GM23338 (cell line): Measurements from ENCODE around the gene VWA2. TPM values are rescaled to one million over a fixed set of nuclear protein-coding genes. Genes with fewer than 3 reads are reported as not detected.

Source experiments
- ATAC-seq: fragments of 200-7000 bp; cut with Tn5 transposase; 3 replicates; pipeline ENCODE4 v1.9.1; 2020
- DNase-seq: peaks from one replicate; pipeline ENCODE4 v3.0.0-alpha.2; 2015; ENCODE audit warnings: low spot score
- H2AFZ ChIP-seq: fragments of 200-600 bp; sonication (generic); 2 replicates; pipeline ENCODE4 v1.8.0; 2016; ENCODE audit warnings: antibody characterized with exemption, mild to moderate bottlenecking, moderate library complexity
- H3F3A ChIP-seq: fragments of 200-600 bp; sonication (generic); replicated peaks from 2 replicates; pipeline ENCODE4 v1.8.0; 2017; ENCODE audit warnings: antibody characterized with exemption, mixed run types, low read depth
- H3K27ac ChIP-seq: fragments of 200-600 bp; sonication (generic); 2 replicates; pipeline ENCODE4 v1.6.1; 2016; ENCODE audit warnings: low read depth
- H3K27me3 ChIP-seq: fragments of 200-600 bp; sonication (generic); 2 replicates; pipeline ENCODE4 v1.8.0; 2016; ENCODE audit warnings: mild to moderate bottlenecking, mixed run types, moderate library complexity; ENCODE audit not compliant: insufficient read depth
- H3K36me3 ChIP-seq: fragments of 200-600 bp; sonication (generic); 2 replicates; pipeline ENCODE4 v1.8.0; 2016; ENCODE audit warnings: mild to moderate bottlenecking; ENCODE audit not compliant: insufficient read depth
- H3K4me1 ChIP-seq: fragments of 200-600 bp; sonication (generic); 2 replicates; pipeline ENCODE4 v1.8.0; 2016; ENCODE audit warnings: mild to moderate bottlenecking, moderate library complexity; ENCODE audit not compliant: insufficient read depth
- H3K4me2 ChIP-seq: fragments of 200-600 bp; sonication (generic); 2 replicates; pipeline ENCODE4 v1.7.1; 2017; ENCODE audit warnings: mixed run types
- H3K4me3 ChIP-seq: fragments of 200-600 bp; sonication (generic); 2 replicates; pipeline ENCODE4 v1.6.1; 2016; ENCODE audit warnings: mixed run types
- H3K79me2 ChIP-seq: fragments of 200-600 bp; sonication (generic); replicated peaks from 2 replicates; pipeline ENCODE4 v1.8.0; 2017; ENCODE audit warnings: mild to moderate bottlenecking; ENCODE audit not compliant: insufficient read depth
- H3K9me2 ChIP-seq: fragments of 200-600 bp; sonication (generic); 2 replicates; pipeline ENCODE4 v1.8.0; 2017; ENCODE audit not compliant: insufficient read depth
- H4K20me1 ChIP-seq: fragments of 200-600 bp; sonication (generic); replicated peaks from 2 replicates; pipeline ENCODE4 v1.8.0; 2017; ENCODE audit warnings: mild to moderate bottlenecking; ENCODE audit not compliant: insufficient read depth
- H3K27ac Mint-ChIP-seq: 2 replicates; pipeline ENCODE4 v1.8.0; 2020; ENCODE audit warnings: inconsistent platforms, mild to moderate bottlenecking, moderate library complexity, mixed read lengths
- H3K27me3 Mint-ChIP-seq: 3 replicates; pipeline ENCODE4 v1.8.0; 2022; ENCODE audit warnings: low read depth, mild to moderate bottlenecking, moderate library complexity, mixed read lengths, inconsistent platforms; ENCODE audit not compliant: insufficient read depth, poor library complexity
- H3K36me3 Mint-ChIP-seq: 3 replicates; pipeline ENCODE4 v1.8.0; 2021; ENCODE audit warnings: low read depth, mild to moderate bottlenecking, inconsistent platforms, moderate library complexity, mixed read lengths
- H3K4me1 Mint-ChIP-seq: 3 replicates; pipeline ENCODE4 v1.8.0; 2020; ENCODE audit warnings: mild to moderate bottlenecking, inconsistent platforms, mixed read lengths
- H3K4me3 Mint-ChIP-seq: 3 replicates; pipeline ENCODE4 v1.8.0; 2021; ENCODE audit warnings: moderate library complexity, mild to moderate bottlenecking, inconsistent platforms, mixed read lengths
- H3K9me3 Mint-ChIP-seq: 3 replicates; pipeline ENCODE4 v1.8.0; 2020; ENCODE audit warnings: moderate library complexity, mild to moderate bottlenecking, inconsistent platforms, mixed read lengths
- CREB1 ChIP-seq: fragments of 250-450 bp; sonication (Bioruptor Pico); IDR thresholded peaks from 2 replicates; pipeline ENCODE4 v1.5.0; 2020; ENCODE audit warnings: low read depth, mild to moderate bottlenecking, moderate library complexity
- ETS1 ChIP-seq: IDR thresholded peaks from 2 replicates; pipeline ENCODE4 v1.6.1; 2016; ENCODE audit warnings: antibody characterized with exemption
- EZH2 ChIP-seq: fragments of 200-600 bp; sonication (generic); IDR thresholded peaks from one replicate; pipeline ENCODE4 v1.8.0; 2017; ENCODE audit warnings: antibody characterized with exemption, mild to moderate bottlenecking, low read depth; ENCODE audit not compliant: unreplicated experiment
- EZH2phosphoT487 ChIP-seq: fragments of 200-600 bp; sonication (generic); IDR thresholded peaks from one replicate; pipeline ENCODE4 v1.8.1; 2018; ENCODE audit warnings: antibody characterized with exemption; ENCODE audit not compliant: unreplicated experiment
- JUNB ChIP-seq: IDR thresholded peaks from one replicate; pipeline ENCODE4 v1.6.1; 2016; ENCODE audit warnings: antibody characterized with exemption; ENCODE audit not compliant: unreplicated experiment
- NANOG ChIP-seq: IDR thresholded peaks from 2 replicates; pipeline ENCODE4 v1.6.1; 2016; ENCODE audit warnings: antibody characterized with exemption, borderline replicate concordance
- POLR2AphosphoS5 ChIP-seq: IDR thresholded peaks from 2 replicates; pipeline ENCODE4 v1.6.1; 2016; ENCODE audit warnings: antibody characterized with exemption, low read depth
- STAT1 ChIP-seq: IDR thresholded peaks from one replicate; pipeline ENCODE4 v1.6.1; 2016; ENCODE audit warnings: antibody characterized with exemption; ENCODE audit not compliant: unreplicated experiment
- ZNF114 ChIP-seq: fragments of 250-450 bp; sonication (Bioruptor Pico); IDR thresholded peaks from 2 replicates; pipeline ENCODE4 v1.5.0; 2020; ENCODE audit warnings: mild to moderate bottlenecking, moderate library complexity
- ZNF331 ChIP-seq: fragments of 250-450 bp; sonication (Bioruptor Pico); IDR thresholded peaks from 2 replicates; pipeline ENCODE4 v1.5.0; 2020; ENCODE audit warnings: low read depth, mild to moderate bottlenecking, moderate library complexity
- ZNF462 ChIP-seq: fragments of 250-450 bp; sonication (Bioruptor Pico); IDR thresholded peaks from 2 replicates; pipeline ENCODE4 v1.5.0; 2020; ENCODE audit warnings: mild to moderate bottlenecking, moderate library complexity
- polyA plus RNA-seq: library from polyadenylated mRNA; unstranded; fragments of >200 nt; fragmentation: Nextera tagmentation; extraction: Ambion mirVana; gene quantifications from 2 replicates; pipeline ENCODE4 v1.2.1, GENCODE V29; 2016
- total RNA-seq: library from RNA; depleted of rRNA; stranded (reverse); fragments of >200 nt; shearing (Covaris generic); gene quantifications from 2 replicates; pipeline ENCODE4 v1.2.3, GENCODE V29; 2014
- TF ChIP-seq, protein P1 (sequence below), 2 experiments: fragments of 200-600 bp in 1 of 2; sonication (generic) in 1 of 2; conservative IDR thresholded peaks; 2 replicates each; pipeline versions ENCODE4 v1.5.1 to v1.6.1; 2016 to 2017; ENCODE audit warnings: antibody characterized with exemption in 2 of 2, low read depth in 2 of 2, mild to moderate bottlenecking in 2 of 2, moderate library complexity in 1 of 2
- TF ChIP-seq, protein P2 (sequence below): IDR thresholded peaks from one replicate; pipeline ENCODE4 v1.6.1; 2018; ENCODE audit warnings: antibody characterized with exemption; ENCODE audit not compliant: unreplicated experiment

VWA2 gene
- total and polyA plus RNA-seq, 2 experiments from 2014 or later: 0.48 to 3.7 TPM

DNA sequence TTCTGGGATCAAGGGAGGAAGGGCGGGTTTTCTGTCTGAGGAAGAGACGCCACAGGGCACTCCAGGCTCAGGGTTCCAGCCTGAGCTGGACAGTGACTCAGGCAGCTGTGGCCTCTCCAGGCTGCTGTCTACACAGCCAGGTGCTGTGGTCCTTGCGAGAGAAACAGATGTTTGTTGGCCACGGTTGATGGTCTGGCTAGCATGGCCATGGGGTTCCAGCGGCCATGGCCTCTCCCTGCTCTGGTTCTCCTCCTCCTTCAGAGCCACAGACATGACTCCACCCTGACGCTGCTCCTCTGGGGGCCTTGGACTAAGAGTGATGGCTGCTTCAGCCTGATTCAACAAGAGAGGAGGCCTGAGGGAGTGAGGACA lies 89.4 kb downstream of the VWA2 start:
- Histone ChIP-seq H3F3A (no peaks in the 10 kb centered on the region), H3K27me3 (no peaks in the 10 kb centered on the region), H3K4me2 (no peak overlapping the region), H3K4me1 (no peaks in the 10 kb centered on the region), H3K36me3 (no peaks in the 10 kb centered on the region), H2AFZ (no peak overlapping the region), H4K20me1 (no peaks in the 10 kb centered on the region), H3K27ac (no peak overlapping the region), H3K79me2 (no peaks in the 10 kb centered on the region), H3K4me3 (no peak overlapping the region), H3K9me2 (no peaks in the 10 kb centered on the region)
- peaks cover 9% of the 10 kb centered on the region for H3K4me1 Mint-ChIP-seq
- H3K4me3 Mint-ChIP-seq: no peak overlapping the region
- H3K27ac Mint-ChIP-seq: no peak overlapping the region
- TF ChIP-seq EZH2phosphoT487: no peak
- no peak for TF ChIP-seq ZNF462 (CRISPR knock-in tag)
- TF ChIP-seq EZH2: no peak
- no peak for TF ChIP-seq CREB1 (CRISPR knock-in tag)
- no peak for TF ChIP-seq ETS1
- TF ChIP-seq JUNB: no peak
- TF ChIP-seq, protein P1, sequence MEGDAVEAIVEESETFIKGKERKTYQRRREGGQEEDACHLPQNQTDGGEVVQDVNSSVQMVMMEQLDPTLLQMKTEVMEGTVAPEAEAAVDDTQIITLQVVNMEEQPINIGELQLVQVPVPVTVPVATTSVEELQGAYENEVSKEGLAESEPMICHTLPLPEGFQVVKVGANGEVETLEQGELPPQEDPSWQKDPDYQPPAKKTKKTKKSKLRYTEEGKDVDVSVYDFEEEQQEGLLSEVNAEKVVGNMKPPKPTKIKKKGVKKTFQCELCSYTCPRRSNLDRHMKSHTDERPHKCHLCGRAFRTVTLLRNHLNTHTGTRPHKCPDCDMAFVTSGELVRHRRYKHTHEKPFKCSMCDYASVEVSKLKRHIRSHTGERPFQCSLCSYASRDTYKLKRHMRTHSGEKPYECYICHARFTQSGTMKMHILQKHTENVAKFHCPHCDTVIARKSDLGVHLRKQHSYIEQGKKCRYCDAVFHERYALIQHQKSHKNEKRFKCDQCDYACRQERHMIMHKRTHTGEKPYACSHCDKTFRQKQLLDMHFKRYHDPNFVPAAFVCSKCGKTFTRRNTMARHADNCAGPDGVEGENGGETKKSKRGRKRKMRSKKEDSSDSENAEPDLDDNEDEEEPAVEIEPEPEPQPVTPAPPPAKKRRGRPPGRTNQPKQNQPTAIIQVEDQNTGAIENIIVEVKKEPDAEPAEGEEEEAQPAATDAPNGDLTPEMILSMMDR (conservative IDR thresholded peaks at IDR 0.05; ENCODE audit: low read depth in 2 of 2): no peak
- no peak for TF ChIP-seq ZNF331 (CRISPR knock-in tag)
- no peak for TF ChIP-seq STAT1
- TF ChIP-seq NANOG: no peak
- no peak for TF ChIP-seq POLR2AphosphoS5
- no peak for TF ChIP-seq ZNF114 (CRISPR knock-in tag)
- TF ChIP-seq, protein P2, sequence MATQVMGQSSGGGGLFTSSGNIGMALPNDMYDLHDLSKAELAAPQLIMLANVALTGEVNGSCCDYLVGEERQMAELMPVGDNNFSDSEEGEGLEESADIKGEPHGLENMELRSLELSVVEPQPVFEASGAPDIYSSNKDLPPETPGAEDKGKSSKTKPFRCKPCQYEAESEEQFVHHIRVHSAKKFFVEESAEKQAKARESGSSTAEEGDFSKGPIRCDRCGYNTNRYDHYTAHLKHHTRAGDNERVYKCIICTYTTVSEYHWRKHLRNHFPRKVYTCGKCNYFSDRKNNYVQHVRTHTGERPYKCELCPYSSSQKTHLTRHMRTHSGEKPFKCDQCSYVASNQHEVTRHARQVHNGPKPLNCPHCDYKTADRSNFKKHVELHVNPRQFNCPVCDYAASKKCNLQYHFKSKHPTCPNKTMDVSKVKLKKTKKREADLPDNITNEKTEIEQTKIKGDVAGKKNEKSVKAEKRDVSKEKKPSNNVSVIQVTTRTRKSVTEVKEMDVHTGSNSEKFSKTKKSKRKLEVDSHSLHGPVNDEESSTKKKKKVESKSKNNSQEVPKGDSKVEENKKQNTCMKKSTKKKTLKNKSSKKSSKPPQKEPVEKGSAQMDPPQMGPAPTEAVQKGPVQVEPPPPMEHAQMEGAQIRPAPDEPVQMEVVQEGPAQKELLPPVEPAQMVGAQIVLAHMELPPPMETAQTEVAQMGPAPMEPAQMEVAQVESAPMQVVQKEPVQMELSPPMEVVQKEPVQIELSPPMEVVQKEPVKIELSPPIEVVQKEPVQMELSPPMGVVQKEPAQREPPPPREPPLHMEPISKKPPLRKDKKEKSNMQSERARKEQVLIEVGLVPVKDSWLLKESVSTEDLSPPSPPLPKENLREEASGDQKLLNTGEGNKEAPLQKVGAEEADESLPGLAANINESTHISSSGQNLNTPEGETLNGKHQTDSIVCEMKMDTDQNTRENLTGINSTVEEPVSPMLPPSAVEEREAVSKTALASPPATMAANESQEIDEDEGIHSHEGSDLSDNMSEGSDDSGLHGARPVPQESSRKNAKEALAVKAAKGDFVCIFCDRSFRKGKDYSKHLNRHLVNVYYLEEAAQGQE: no peak
- no peaks in the 10 kb centered on the region for H3K9me3 Mint-ChIP-seq
- ATAC-seq: no peak
- H3K36me3 Mint-ChIP-seq: no peaks in the 10 kb centered on the region
- DNase-seq: no peak
- H3K27me3 Mint-ChIP-seq: peaks cover 6% of the 10 kb centered on the region
